Neural cell (in vitro differentiated cells): ENCODE measurements around the gene PTPRN2. TPM values are rescaled to one million over a fixed set of nuclear protein-coding genes. Genes with fewer than 3 reads are reported as not detected.

Source experiments
- H2AFZ ChIP-seq: fragments of 200-600, 300-800 bp; sonication (generic), shearing (Covaris generic); 2 replicates; pipeline ENCODE4 v1.6.0; 2014; ENCODE audit warnings: low read depth, mild to moderate bottlenecking, antibody characterized with exemption, low read length, moderate library complexity
- H3F3A ChIP-seq: fragments of 200-600 bp; shearing (Covaris generic); 2 replicates; pipeline ENCODE4 v1.6.1; 2016; ENCODE audit warnings: mild to moderate bottlenecking, moderate library complexity, mixed read lengths, antibody characterized with exemption, low read length; ENCODE audit not compliant: insufficient read depth, poor library complexity, severe bottlenecking
- H3K27ac ChIP-seq: fragments of 200-600, 300-800 bp; sonication (generic), shearing (Covaris generic); 2 replicates; pipeline ENCODE4 v1.5.1; 2014; ENCODE audit warnings: mild to moderate bottlenecking, low read length, moderate library complexity
- H3K27me3 ChIP-seq: fragments of 300-800, 200-600 bp; sonication (generic), shearing (Covaris generic); 2 replicates; pipeline ENCODE4 v1.6.0; 2014; ENCODE audit warnings: mild to moderate bottlenecking, low read depth, low read length, moderate library complexity; ENCODE audit not compliant: insufficient read depth
- H3K36me3 ChIP-seq: fragments of 300-800, 200-600 bp; sonication (generic), shearing (Covaris generic); 2 replicates; pipeline ENCODE4 v1.5.1; 2014; ENCODE audit warnings: mild to moderate bottlenecking, antibody characterized with exemption, low read length, moderate library complexity; ENCODE audit not compliant: insufficient read depth
- H3K4me2 ChIP-seq: fragments of 300-800, 200-600 bp; sonication (generic), shearing (Covaris generic); 2 replicates; pipeline ENCODE4 v1.6.0; 2014; ENCODE audit warnings: mild to moderate bottlenecking, low read length
- H3K4me3 ChIP-seq: fragments of 300-800, 200-600 bp; sonication (generic), shearing (Covaris generic); 2 replicates; pipeline ENCODE4 v1.5.1; 2014; ENCODE audit warnings: mild to moderate bottlenecking, low read length, moderate library complexity
- H3K79me2 ChIP-seq: fragments of 200-600 bp; shearing (Covaris generic); replicated peaks from 2 replicates; pipeline ENCODE4 v1.6.0; 2014; ENCODE audit warnings: mild to moderate bottlenecking, low read length, moderate library complexity; ENCODE audit not compliant: insufficient read depth
- H3K9ac ChIP-seq: fragments of 300-800, 200-600 bp; sonication (generic), shearing (Covaris generic); 2 replicates; pipeline ENCODE4 v1.6.1; 2016; ENCODE audit warnings: mild to moderate bottlenecking, low read length, mixed read lengths
- H3K9me2 ChIP-seq: fragments of 200-600 bp; shearing (Covaris generic); 2 replicates; pipeline ENCODE4 v1.6.1; 2016; ENCODE audit warnings: mild to moderate bottlenecking, low read length, mixed read lengths; ENCODE audit not compliant: insufficient read depth
- H3K9me3 ChIP-seq: fragments of 200-600, 300-800 bp; sonication (generic), shearing (Covaris generic); 2 replicates; pipeline ENCODE4 v1.6.1; 2016; ENCODE audit warnings: mild to moderate bottlenecking, mixed run types, low read length, moderate library complexity, mixed read lengths
- H4K20me1 ChIP-seq: fragments of 200-600 bp; shearing (Covaris generic); 2 replicates; pipeline ENCODE4 v1.6.1; 2016; ENCODE audit warnings: mild to moderate bottlenecking, mixed run types; ENCODE audit not compliant: insufficient read depth
- EP300 ChIP-seq: fragments of 450-650 bp; conservative IDR thresholded peaks from 2 replicates; pipeline ENCODE4 v1.6.1; 2014; ENCODE audit warnings: antibody characterized with exemption, mild to moderate bottlenecking, moderate library complexity; ENCODE audit not compliant: poor library complexity, severe bottlenecking
- EZH2 ChIP-seq: fragments of 200-600, 300-800 bp; shearing (Covaris generic), sonication (generic); IDR thresholded peaks from 2 replicates; pipeline ENCODE4 v1.6.1; 2014; ENCODE audit warnings: antibody characterized with exemption, low read length, borderline replicate concordance, mild to moderate bottlenecking; ENCODE audit not compliant: insufficient read depth, poor library complexity, severe bottlenecking
- MXI1 ChIP-seq: fragments of 450-650 bp; conservative IDR thresholded peaks from 2 replicates; pipeline ENCODE4 v1.6.1; 2014; ENCODE audit warnings: antibody characterized with exemption, mild to moderate bottlenecking; ENCODE audit not compliant: poor library complexity, severe bottlenecking
- POLR2AphosphoS5 ChIP-seq: IDR thresholded peaks from 2 replicates; pipeline ENCODE4 v1.6.1; 2012
- RAD21 ChIP-seq: fragments of 450-650 bp; conservative IDR thresholded peaks from 2 replicates; pipeline ENCODE4 v1.6.1; 2014; ENCODE audit warnings: antibody characterized with exemption, mild to moderate bottlenecking, moderate library complexity
- SMC3 ChIP-seq: fragments of 450-650 bp; conservative IDR thresholded peaks from 2 replicates; pipeline ENCODE4 v1.6.1; 2014; ENCODE audit warnings: antibody characterized with exemption, mild to moderate bottlenecking, moderate library complexity; ENCODE audit not compliant: poor library complexity
- TAF1 ChIP-seq: IDR thresholded peaks from 2 replicates; pipeline ENCODE4 v1.6.1; 2012; ENCODE audit warnings: low read depth
- polyA plus RNA-seq: library from polyadenylated mRNA; depleted of rRNA; stranded (reverse); fragments of >200 nt; gene quantifications from 2 replicates; pipeline ENCODE4 v1.2.3, GENCODE V29; 2014
- TF ChIP-seq, protein P1 (sequence below): fragments of 450-650 bp; IDR thresholded peaks from 2 replicates; pipeline ENCODE4 v1.5.1; 2014; ENCODE audit warnings: antibody characterized with exemption, mild to moderate bottlenecking, moderate library complexity; ENCODE audit not compliant: poor library complexity, severe bottlenecking
- TF ChIP-seq, protein P2 (sequence below): IDR thresholded peaks from 2 replicates; pipeline ENCODE4 v1.6.1; 2012; ENCODE audit warnings: borderline replicate concordance

The PTPRN2 gene
- polyA plus RNA-seq, 1 donor from 2014 or later: 31.0 TPM

DNA sequence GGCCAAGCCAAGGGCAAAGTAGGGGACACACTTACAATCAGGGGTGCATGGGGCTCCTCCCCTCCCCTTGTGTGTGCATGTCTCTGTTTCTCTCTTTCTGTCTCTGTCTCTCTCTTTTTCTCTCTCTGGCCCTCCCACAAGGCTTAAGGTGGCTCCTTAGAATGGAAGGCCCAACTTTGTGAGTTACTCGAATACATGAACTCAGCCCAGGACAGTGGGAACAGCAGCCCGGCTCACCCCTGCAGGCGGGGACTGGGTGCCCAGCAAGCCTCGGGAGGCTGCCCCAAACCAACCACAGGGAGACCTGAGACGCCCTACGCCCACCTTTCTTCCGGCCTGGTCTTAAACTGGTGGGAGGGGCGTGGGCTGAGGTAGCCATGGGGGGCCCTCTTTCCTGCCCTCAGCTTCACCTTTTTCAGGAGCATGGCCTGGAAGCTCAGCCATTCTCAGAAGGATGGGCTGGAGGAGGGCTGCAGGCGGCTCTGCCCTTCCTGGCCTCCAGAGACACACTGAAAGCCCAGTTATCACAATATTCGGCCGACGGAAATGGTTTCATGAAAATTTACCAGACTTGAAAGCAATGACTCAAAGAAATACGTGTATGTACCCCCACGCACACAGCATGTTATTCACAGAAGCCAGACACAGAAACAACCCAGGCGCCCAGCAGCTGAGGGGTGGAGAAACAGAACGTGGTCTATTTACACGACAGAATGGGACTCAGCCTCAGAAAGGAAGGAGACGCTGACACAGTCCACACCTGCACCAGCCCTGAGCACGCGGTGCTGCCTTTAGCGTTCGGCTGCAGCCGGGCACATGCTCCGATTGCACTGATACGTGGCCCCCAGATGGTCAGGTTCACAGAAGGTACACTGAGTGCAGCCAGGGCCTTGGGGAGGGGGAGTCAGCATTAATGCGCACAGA, 229.5 kb downstream of the PTPRN2 start:
- no peak overlapping the region for H3K9ac ChIP-seq
- no peaks in the 10 kb centered on the region for H3K36me3 ChIP-seq
- H3K27ac ChIP-seq: no peak overlapping the region

DNA sequence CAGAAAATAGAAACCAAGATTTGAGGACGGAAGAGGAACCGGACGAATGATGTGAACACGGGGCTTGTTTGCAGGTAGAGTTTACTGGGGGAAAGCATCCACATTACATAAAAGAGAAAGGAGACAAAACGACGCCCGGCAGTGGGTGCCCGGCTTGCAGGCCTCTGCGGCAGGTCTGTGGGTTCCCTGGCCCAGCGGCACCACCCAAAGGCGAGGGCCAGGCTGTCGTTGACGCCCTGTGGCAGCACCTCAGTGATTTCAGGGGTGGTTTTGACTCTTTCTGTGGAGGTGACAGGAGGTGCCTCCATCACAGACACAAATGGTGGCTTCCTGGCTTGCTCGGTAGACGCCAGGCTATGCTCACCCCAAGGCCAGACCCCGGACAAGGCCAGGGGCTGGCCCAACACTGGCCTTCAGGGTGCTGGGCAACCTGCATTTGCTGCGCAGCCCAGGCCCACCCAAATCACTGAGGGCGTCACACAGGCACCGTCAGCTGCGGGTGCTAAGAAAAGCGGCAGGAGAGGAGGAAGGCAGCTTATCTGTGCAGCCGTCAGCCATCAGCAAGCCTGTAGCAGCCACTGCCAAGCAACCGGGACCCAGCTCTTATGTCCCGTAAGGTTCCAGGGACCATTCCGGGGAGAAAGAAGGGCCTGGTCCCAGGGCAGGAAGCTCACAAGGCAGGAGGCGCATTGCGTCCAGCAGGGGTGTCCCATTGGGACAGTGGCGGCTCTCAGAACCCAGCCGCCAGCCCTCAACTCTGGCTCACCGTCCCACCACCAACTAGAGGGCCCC, 230.3 kb downstream of the PTPRN2 start:
- Histone ChIP-seq H3K27me3 (no peaks in the 10 kb centered on the region), H3F3A (no peaks in the 10 kb centered on the region), H3K79me2 (no peaks in the 10 kb centered on the region), H3K9me3 (no peaks in the 10 kb centered on the region), H3K4me2 (no peak overlapping the region), H3K27ac (no peak overlapping the region), H2AFZ (no peak overlapping the region), H3K9me2 (no peaks in the 10 kb centered on the region), H4K20me1 (no peaks in the 10 kb centered on the region), H3K9ac (no peak overlapping the region), H3K36me3 (no peaks in the 10 kb centered on the region), H3K4me3 (no peak overlapping the region)
- no peak for TF ChIP-seq TAF1
- TF ChIP-seq EZH2: no peak
- no peak for TF ChIP-seq POLR2AphosphoS5
- no peak for TF ChIP-seq EP300
- TF ChIP-seq, protein P1, sequence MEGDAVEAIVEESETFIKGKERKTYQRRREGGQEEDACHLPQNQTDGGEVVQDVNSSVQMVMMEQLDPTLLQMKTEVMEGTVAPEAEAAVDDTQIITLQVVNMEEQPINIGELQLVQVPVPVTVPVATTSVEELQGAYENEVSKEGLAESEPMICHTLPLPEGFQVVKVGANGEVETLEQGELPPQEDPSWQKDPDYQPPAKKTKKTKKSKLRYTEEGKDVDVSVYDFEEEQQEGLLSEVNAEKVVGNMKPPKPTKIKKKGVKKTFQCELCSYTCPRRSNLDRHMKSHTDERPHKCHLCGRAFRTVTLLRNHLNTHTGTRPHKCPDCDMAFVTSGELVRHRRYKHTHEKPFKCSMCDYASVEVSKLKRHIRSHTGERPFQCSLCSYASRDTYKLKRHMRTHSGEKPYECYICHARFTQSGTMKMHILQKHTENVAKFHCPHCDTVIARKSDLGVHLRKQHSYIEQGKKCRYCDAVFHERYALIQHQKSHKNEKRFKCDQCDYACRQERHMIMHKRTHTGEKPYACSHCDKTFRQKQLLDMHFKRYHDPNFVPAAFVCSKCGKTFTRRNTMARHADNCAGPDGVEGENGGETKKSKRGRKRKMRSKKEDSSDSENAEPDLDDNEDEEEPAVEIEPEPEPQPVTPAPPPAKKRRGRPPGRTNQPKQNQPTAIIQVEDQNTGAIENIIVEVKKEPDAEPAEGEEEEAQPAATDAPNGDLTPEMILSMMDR: no peak
- TF ChIP-seq SMC3: no peak
- TF ChIP-seq MXI1: no peak

More for the DNA sequence above, 229.5 kb downstream of the PTPRN2 start:
- Histone ChIP-seq H3K79me2 (no peaks in the 10 kb centered on the region), H3K9me2 (no peaks in the 10 kb centered on the region), H3K4me2 (no peak overlapping the region), H2AFZ (no peak overlapping the region), H3K4me3 (no peak overlapping the region), H3K27me3 (no peaks in the 10 kb centered on the region), H3F3A (no peaks in the 10 kb centered on the region), H4K20me1 (no peaks in the 10 kb centered on the region), H3K9me3 (no peaks in the 10 kb centered on the region)
- TF ChIP-seq, protein P1: no peak
- TF ChIP-seq EZH2: no peak
- no peak for TF ChIP-seq SMC3
- no peak for TF ChIP-seq EP300
- TF ChIP-seq TAF1: no peak
- TF ChIP-seq, protein P2, sequence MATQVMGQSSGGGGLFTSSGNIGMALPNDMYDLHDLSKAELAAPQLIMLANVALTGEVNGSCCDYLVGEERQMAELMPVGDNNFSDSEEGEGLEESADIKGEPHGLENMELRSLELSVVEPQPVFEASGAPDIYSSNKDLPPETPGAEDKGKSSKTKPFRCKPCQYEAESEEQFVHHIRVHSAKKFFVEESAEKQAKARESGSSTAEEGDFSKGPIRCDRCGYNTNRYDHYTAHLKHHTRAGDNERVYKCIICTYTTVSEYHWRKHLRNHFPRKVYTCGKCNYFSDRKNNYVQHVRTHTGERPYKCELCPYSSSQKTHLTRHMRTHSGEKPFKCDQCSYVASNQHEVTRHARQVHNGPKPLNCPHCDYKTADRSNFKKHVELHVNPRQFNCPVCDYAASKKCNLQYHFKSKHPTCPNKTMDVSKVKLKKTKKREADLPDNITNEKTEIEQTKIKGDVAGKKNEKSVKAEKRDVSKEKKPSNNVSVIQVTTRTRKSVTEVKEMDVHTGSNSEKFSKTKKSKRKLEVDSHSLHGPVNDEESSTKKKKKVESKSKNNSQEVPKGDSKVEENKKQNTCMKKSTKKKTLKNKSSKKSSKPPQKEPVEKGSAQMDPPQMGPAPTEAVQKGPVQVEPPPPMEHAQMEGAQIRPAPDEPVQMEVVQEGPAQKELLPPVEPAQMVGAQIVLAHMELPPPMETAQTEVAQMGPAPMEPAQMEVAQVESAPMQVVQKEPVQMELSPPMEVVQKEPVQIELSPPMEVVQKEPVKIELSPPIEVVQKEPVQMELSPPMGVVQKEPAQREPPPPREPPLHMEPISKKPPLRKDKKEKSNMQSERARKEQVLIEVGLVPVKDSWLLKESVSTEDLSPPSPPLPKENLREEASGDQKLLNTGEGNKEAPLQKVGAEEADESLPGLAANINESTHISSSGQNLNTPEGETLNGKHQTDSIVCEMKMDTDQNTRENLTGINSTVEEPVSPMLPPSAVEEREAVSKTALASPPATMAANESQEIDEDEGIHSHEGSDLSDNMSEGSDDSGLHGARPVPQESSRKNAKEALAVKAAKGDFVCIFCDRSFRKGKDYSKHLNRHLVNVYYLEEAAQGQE: no peak
- no peak for TF ChIP-seq RAD21
- no peak for TF ChIP-seq POLR2AphosphoS5
- no peak for TF ChIP-seq MXI1
